Lung (tissue), 12 donors: ENCODE measurements around the gene RELT. TPM values are rescaled to one million over a fixed set of nuclear protein-coding genes. Genes with fewer than 3 reads are reported as not detected.

Experiments
- ATAC-seq: fragments of 200-7000 bp; cut with Tn5 transposase; one replicate; pipeline ENCODE4 v1.9.1; 2020; ENCODE audit warnings: moderate number of reproducible peaks; ENCODE audit not compliant: insufficient read depth, low FRiP score
- DNase-seq, 3 donors: peaks; one replicate each; pipeline ENCODE4 v3.0.0-alpha.2; 2013 to 2017
- H3K27ac ChIP-seq, 2 donors: one replicate each; pipeline ENCODE4 v1.5.1; 2013; ENCODE audit warnings: mild to moderate bottlenecking in 2 of 2, moderate library complexity in 2 of 2, control low read depth in 1 of 2, inconsistent platforms in 1 of 2, low read depth in 1 of 2, low read length in 1 of 2
- H3K27me3 ChIP-seq, 3 donors: one replicate each; pipeline ENCODE4 v1.5.1; 2013; ENCODE audit warnings: low read length in 2 of 3; ENCODE audit not compliant: control insufficient read depth in 3 of 3, insufficient read depth in 3 of 3
- H3K36me3 ChIP-seq, 4 donors: one replicate each; pipeline ENCODE4 v1.5.1; 2013; ENCODE audit warnings: low read length in 4 of 4, mild to moderate bottlenecking in 1 of 4, moderate library complexity in 1 of 4; ENCODE audit not compliant: control insufficient read depth in 4 of 4, insufficient read depth in 4 of 4
- H3K4me1 ChIP-seq, 5 donors: one replicate each; pipeline ENCODE4 v1.5.1; 2013; ENCODE audit warnings: low read length in 5 of 5, mild to moderate bottlenecking in 2 of 5, moderate library complexity in 1 of 5; ENCODE audit not compliant: control insufficient read depth in 5 of 5, insufficient read depth in 5 of 5
- H3K4me3 ChIP-seq: one replicate; pipeline ENCODE4 v1.5.1; 2013; ENCODE audit warnings: mild to moderate bottlenecking, control low read depth, moderate library complexity
- H3K9ac ChIP-seq, 2 donors: one replicate each; pipeline ENCODE4 v1.5.1; 2013; ENCODE audit warnings: low read length in 2 of 2, control low read depth in 1 of 2; ENCODE audit not compliant: insufficient read depth in 1 of 2
- H3K9me3 ChIP-seq, 4 donors: one replicate each; pipeline ENCODE4 v1.5.1; 2013; ENCODE audit warnings: low read length in 3 of 4, mild to moderate bottlenecking in 1 of 4, moderate library complexity in 1 of 4; ENCODE audit not compliant: control insufficient read depth in 4 of 4, insufficient read depth in 3 of 4
- CTCF ChIP-seq: IDR thresholded peaks from 2 replicates; pipeline ENCODE4 v1.5.1; 2012; ENCODE audit warnings: mild to moderate bottlenecking; ENCODE audit errors: control extremely low read depth, extremely low read depth
- WGBS, 2 donors: extraction: QIAGEN DNeasy Blood & Tissue Kit; methylation state at CpG; one replicate each; pipeline ENCODE4 v1.1.7; 2013; 5-methylcytosine and 5-hydroxymethylcytosine counted together
- polyA plus RNA-seq, 2 donors: library from polyadenylated mRNA; stranded (reverse); fragments of 200-250 nt; gene quantifications; one replicate each; pipeline ENCODE4 v1.2.1, GENCODE V29; 2013
- total RNA-seq, 2 donors: library from RNA; depleted of rRNA in 1 of 2; stranded (reverse); fragments of >200 nt in 1 of 2; gene quantifications; one replicate each; pipeline ENCODE4 v1.2.1, GENCODE V29; 2014 to 2021
- donor health status: control.
- donor health status: control.
- donor health status: Bipolar disorder and iron deficiency.
- donor health status: healthy.
- donor health status: DM: yes; HTN: yes; CAD: no.

The RELT gene
- total and polyA plus RNA-seq, 4 donors, result 6.0 to 25.4 (median 16.1) TPM

GRCh38 chr11:73379189-73379880 is 3.1 kb downstream of the RELT start:
- H3K27ac ChIP-seq, result peak overlapping the region in 1 of 2 donors; percentile 11

GRCh38 chr11:73380331-73380730 is 4.1 kb downstream of the RELT start:
- DNase-seq (no peak), ATAC-seq (no peak)
- no peak overlapping the region for H3K9ac ChIP-seq
- H3K9me3 ChIP-seq, result no peaks in the 10 kb centered on the region
- H3K4me1 ChIP-seq, result peaks cover 0 to 29% (median 16%) of the 10 kb centered on the region in 5 donors
- H3K27me3 ChIP-seq, result no peaks in the 10 kb centered on the region
- H3K4me3 ChIP-seq, result no peak overlapping the region
- no peak for TF ChIP-seq CTCF
- no peaks in the 10 kb centered on the region for H3K36me3 ChIP-seq
- H3K27ac ChIP-seq, result no peak overlapping the region
- 59 to 62% methylated on average over 7 of the region's 7 CpGs for WGBS, 2 donors

More at GRCh38 chr11:73379189-73379880, 3.1 kb downstream of the RELT start:
- Histone ChIP-seq H3K4me1 (peaks cover 0 to 24% (median 13%) of the 10 kb centered on the region in 5 donors), H3K36me3 (no peaks in the 10 kb centered on the region), H3K27me3 (no peaks in the 10 kb centered on the region), H3K9me3 (no peaks in the 10 kb centered on the region), H3K4me3 (no peak overlapping the region), H3K9ac (no peak overlapping the region)
- WGBS, 2 donors, result 71 to 82% methylated on average over 10 of the region's 10 CpGs
- no peak for ATAC-seq
- no peak for TF ChIP-seq CTCF
- DNase-seq, result no peak

- H3K4me1 ChIP-seq, result peaks cover 0 to 33% (median 16%) of the 10 kb centered on the region in 5 donors
- no peak for DNase-seq
- H3K9ac ChIP-seq, result no peak overlapping the region
- no peaks in the 10 kb centered on the region for H3K36me3 ChIP-seq
- H3K27ac ChIP-seq, result peak overlapping the region in 1 of 2 donors; percentile 18
- no peak overlapping the region for H3K4me3 ChIP-seq
- TF ChIP-seq CTCF, result no peak
- WGBS, 2 donors, result 90 to 94% methylated on average over 4 of the region's 4 CpGs
- ATAC-seq, result no peak
- no peaks in the 10 kb centered on the region for H3K9me3 ChIP-seq
- H3K27me3 ChIP-seq, result no peaks in the 10 kb centered on the region
These were observed 4.8 kb downstream of the RELT start for GRCh38 chr11:73380897-73381410.
